B cell (primary cell): Measurements from ENCODE around the gene NTN5. TPM values are rescaled to one million over a fixed set of nuclear protein-coding genes. Genes with fewer than 3 reads are reported as not detected.

Source experiments
- ATAC-seq: fragments of 200-7000 bp; cut with Tn5 transposase; one replicate; pipeline ENCODE4 v1.10.0; 2021; ENCODE audit warnings: low read depth, mild to moderate bottlenecking, moderate number of reproducible peaks, moderate library complexity
- CTCF ChIA-PET: fragments of 350-600 bp; sonication (Branson Sonifier 250); formaldehyde crosslinking; loops from one replicate; lab custom pipeline; 2021; ENCODE audit warnings: antibody characterized with exemption, inconsistent platforms; lab: Charles Lee
- POLR2A ChIA-PET: fragments of 350-600 bp; sonication (Branson Sonifier 250); formaldehyde crosslinking; loops from one replicate; lab custom pipeline; 2021; ENCODE audit warnings: antibody characterized with exemption; lab: Charles Lee
- DNase-seq: peaks from one replicate; pipeline ENCODE4 v3.0.0; 2013
- H2AFZ ChIP-seq: 2 replicates; pipeline ENCODE4 v1.6.1; 2012; ENCODE audit warnings: mild to moderate bottlenecking, low read depth, low read length; ENCODE audit not compliant: insufficient read depth, poor library complexity, severe bottlenecking
- H3K27ac ChIP-seq, 2 donors: 1 replicate in 1 of 2; 2 replicates in 1 of 2; pipeline ENCODE4 v1.5.1; 2012 to 2013; ENCODE audit warnings: low read length in 2 of 2, mild to moderate bottlenecking in 2 of 2, moderate library complexity in 1 of 2
- H3K27me3 ChIP-seq, 4 experiments: fragments of 200-600 bp in 1 of 4; sonication (generic) in 1 of 4; replicated peaks in 1 of 4; 1 replicate in 2 of 4; 2 replicates in 2 of 4; pipeline versions ENCODE4 v1.6.1 to v1.7.0; 2013 to 2016; ENCODE audit warnings: low read length in 3 of 4, mild to moderate bottlenecking in 2 of 4, mixed read lengths in 1 of 4, moderate library complexity in 1 of 4; ENCODE audit not compliant: insufficient read depth in 4 of 4, control insufficient read depth in 3 of 4; ENCODE audit errors: control extremely low read depth in 1 of 4
- H3K36me3 ChIP-seq, 2 experiments: replicated peaks in 1 of 2; 1 replicate in 1 of 2; 2 replicates in 1 of 2; pipeline versions ENCODE4 v1.6.1 to v1.7.1; 2013; ENCODE audit warnings: low read length in 1 of 2; ENCODE audit not compliant: insufficient read depth in 2 of 2, control insufficient read depth in 1 of 2; ENCODE audit errors: control extremely low read depth in 1 of 2, extremely low read depth in 1 of 2
- H3K4me1 ChIP-seq, 2 donors: fragments of 200-600 bp in 1 of 2; sonication (generic) in 1 of 2; 1 replicate in 1 of 2; 2 replicates in 1 of 2; pipeline versions ENCODE4 v1.5.1 to v1.6.1; 2013 to 2017; ENCODE audit warnings: low read length in 2 of 2; ENCODE audit not compliant: control insufficient read depth in 2 of 2, insufficient read depth in 2 of 2
- H3K4me2 ChIP-seq: replicated peaks from 2 replicates; pipeline ENCODE3; 2012; ENCODE audit warnings: mild to moderate bottlenecking, low read depth, low read length; ENCODE audit not compliant: poor library complexity, severe bottlenecking
- H3K4me3 ChIP-seq, 5 experiments: fragments of 200-600 bp in 1 of 5; sonication (generic) in 1 of 5; 1 replicate in 3 of 5; 2 replicates in 2 of 5; pipeline versions ENCODE4 v1.5.1 to v1.7.0; 2011 to 2016; ENCODE audit warnings: low read length in 4 of 5, mild to moderate bottlenecking in 4 of 5, low read depth in 2 of 5, control low read depth in 1 of 5, moderate library complexity in 1 of 5; ENCODE audit not compliant: insufficient read depth in 1 of 5; ENCODE audit errors: control extremely low read depth in 1 of 5, extremely low read depth in 1 of 5
- H3K79me2 ChIP-seq: fragments of 200-600 bp; sonication (generic); one replicate; pipeline ENCODE4 v1.6.0; 2016; ENCODE audit warnings: low read length; ENCODE audit not compliant: control insufficient read depth, insufficient read depth
- H3K9ac ChIP-seq: fragments of 200-600 bp; sonication (generic); 2 replicates; pipeline ENCODE4 v1.6.1; 2017; ENCODE audit warnings: mild to moderate bottlenecking, low read length, moderate library complexity
- H3K9me3 ChIP-seq, 3 donors: one replicate each; pipeline versions ENCODE4 v1.6.1 to v1.7.1; 2013; ENCODE audit warnings: low read length in 2 of 3; ENCODE audit not compliant: control insufficient read depth in 2 of 3, insufficient read depth in 1 of 3; ENCODE audit errors: control extremely low read depth in 1 of 3
- H4K20me1 ChIP-seq: 2 replicates; pipeline ENCODE4 v1.6.0; 2012; ENCODE audit warnings: mild to moderate bottlenecking, low read length; ENCODE audit not compliant: insufficient read depth, control insufficient read depth, poor library complexity, severe bottlenecking
- H3K27ac Mint-ChIP-seq: one replicate; pipeline ENCODE4 v1.8.0; 2021; ENCODE audit warnings: mixed read lengths
- H3K27me3 Mint-ChIP-seq: one replicate; pipeline ENCODE4 v1.8.0; 2021; ENCODE audit warnings: mixed read lengths
- H3K4me1 Mint-ChIP-seq: one replicate; pipeline ENCODE4 v1.8.0; 2021; ENCODE audit warnings: mixed read lengths
- H3K4me3 Mint-ChIP-seq: one replicate; pipeline ENCODE4 v1.8.0; 2021; ENCODE audit warnings: mixed read lengths
- H3K9me3 Mint-ChIP-seq: one replicate; pipeline ENCODE4 v1.8.0; 2022; ENCODE audit warnings: mixed read lengths; ENCODE audit not compliant: insufficient read depth
- EZH2 ChIP-seq: IDR thresholded peaks from 2 replicates; pipeline ENCODE4 v1.6.1; 2012; ENCODE audit warnings: borderline replicate concordance, low read depth, mild to moderate bottlenecking, moderate library complexity, low read length; ENCODE audit not compliant: insufficient read depth, poor library complexity, severe bottlenecking
- WGBS: methylation state at CpG from one replicate; pipeline ENCODE4 v1.1.5; 2013; ENCODE audit warnings: missing lambda C conversion rate; ENCODE audit not compliant: insufficient coverage; 5-methylcytosine and 5-hydroxymethylcytosine counted together
- intact Hi-C: fragments of 100-400 bp; cut with micrococcal nuclease; formaldehyde crosslinking; loops from one replicate; pipeline ENCODE4 v1.10.0; 2022
- polyA plus RNA-seq: library from polyadenylated mRNA; depleted of rRNA; stranded (reverse); fragments of >200 nt; gene quantifications from 2 replicates; pipeline ENCODE4 v1.2.3, GENCODE V29; 2012
- total RNA-seq, 2 donors: library from RNA; stranded (reverse); fragments of 120-200 nt in 1 of 2; gene quantifications; 1 replicate in 1 of 2; 2 replicates in 1 of 2; pipeline versions ENCODE4 v1.2.3 to v1.2.4, GENCODE V29; 2013 to 2022
- TF ChIP-seq, protein P1 (sequence below): fragments of 200-600 bp; IDR thresholded peaks from one replicate; pipeline ENCODE4 v1.8.0; 2022; ENCODE audit warnings: antibody characterized with exemption, mild to moderate bottlenecking

The NTN5 gene
- total and polyA plus RNA-seq, 2 donors (not counting 1 experiment from before 2014, with no cell fraction given), result 1.2 to 1.8 TPM

DNA sequence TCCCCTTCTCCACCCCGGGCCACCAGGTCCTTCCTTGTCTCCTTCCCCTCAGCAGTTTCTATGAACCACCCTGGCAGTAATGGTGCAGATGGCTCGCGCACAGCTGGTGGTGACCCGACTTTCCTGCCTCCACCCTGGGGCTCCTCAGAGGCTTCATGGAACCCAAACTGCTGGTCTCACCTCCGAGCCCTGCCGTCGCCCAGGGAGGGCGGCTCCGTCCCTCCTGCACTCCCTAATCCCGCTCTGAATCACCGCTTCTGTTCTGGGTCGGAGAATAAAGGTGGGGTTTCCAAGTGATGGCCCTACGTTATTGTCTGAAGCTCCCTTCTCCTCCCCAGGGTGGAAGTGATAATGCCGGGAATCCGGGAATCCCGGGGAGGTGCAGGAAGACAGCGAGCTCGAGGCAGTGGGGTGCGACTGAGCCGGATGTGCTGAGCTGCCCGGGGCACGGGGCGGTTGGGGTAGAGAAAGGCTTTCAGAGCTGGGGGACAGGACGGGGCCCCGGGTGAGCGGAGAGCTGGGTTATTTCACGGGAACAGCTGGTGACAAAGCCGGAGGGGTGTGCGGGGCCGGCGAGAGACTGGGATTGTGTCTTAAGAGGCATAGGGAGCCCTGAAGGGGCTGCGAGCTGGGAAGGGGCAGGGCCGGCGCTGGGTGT, 23.7 kb upstream of the NTN5 start:
- H3K4me2 ChIP-seq, result peak overlapping the region; percentile 78

More for the DNA sequence above, 23.7 kb upstream of the NTN5 start:
- Histone ChIP-seq H3K79me2 (no peaks in the 10 kb centered on the region), H2AFZ (peak overlapping the region; percentile 56), H3K9ac (peak overlapping the region; percentile 40), H3K4me1 (peaks cover 9 to 11% of the 10 kb centered on the region in 2 donors), H3K27ac (no peak overlapping the region), H3K36me3 (no peaks in the 10 kb centered on the region), H3K27me3 (peaks cover 0 to 26% (median 5%) of the 10 kb centered on the region in 4 experiments), H4K20me1 (no peaks in the 10 kb centered on the region), H3K4me3 (peak overlapping the region in 3 of 5 experiments; percentile 13 to 58 (median 31)), H3K9me3 (peaks cover 0 to 8% (median 0%) of the 10 kb centered on the region in 3 donors)
- intact Hi-C loops, result no loop called here
- no peak overlapping the region for H3K27ac Mint-ChIP-seq
- DNase-seq, result peak; percentile 35
- WGBS, result 4% methylated on average over 25 of the region's 34 CpGs
- ATAC-seq, result no peak
- H3K27me3 Mint-ChIP-seq, result peaks cover 14% of the 10 kb centered on the region
- CTCF ChIA-PET, result interaction anchor here (0.6 to 1.3 kb wide), 3 partner anchors 92 to 599 kb away, joined by 3 read pairs; no protein-coding TSS in a partner anchor
- POLR2A ChIA-PET, result interaction anchor here (0.5 kb wide), 1 partner anchor 258 kb away, joined by 8 read pairs; the partner anchor contains the start of gene BAX
- H3K4me1 Mint-ChIP-seq, result peaks cover 10% of the 10 kb centered on the region
- H3K4me3 Mint-ChIP-seq, result peak overlapping the region; percentile 64
- no peak for TF ChIP-seq EZH2
- TF ChIP-seq, protein P1, sequence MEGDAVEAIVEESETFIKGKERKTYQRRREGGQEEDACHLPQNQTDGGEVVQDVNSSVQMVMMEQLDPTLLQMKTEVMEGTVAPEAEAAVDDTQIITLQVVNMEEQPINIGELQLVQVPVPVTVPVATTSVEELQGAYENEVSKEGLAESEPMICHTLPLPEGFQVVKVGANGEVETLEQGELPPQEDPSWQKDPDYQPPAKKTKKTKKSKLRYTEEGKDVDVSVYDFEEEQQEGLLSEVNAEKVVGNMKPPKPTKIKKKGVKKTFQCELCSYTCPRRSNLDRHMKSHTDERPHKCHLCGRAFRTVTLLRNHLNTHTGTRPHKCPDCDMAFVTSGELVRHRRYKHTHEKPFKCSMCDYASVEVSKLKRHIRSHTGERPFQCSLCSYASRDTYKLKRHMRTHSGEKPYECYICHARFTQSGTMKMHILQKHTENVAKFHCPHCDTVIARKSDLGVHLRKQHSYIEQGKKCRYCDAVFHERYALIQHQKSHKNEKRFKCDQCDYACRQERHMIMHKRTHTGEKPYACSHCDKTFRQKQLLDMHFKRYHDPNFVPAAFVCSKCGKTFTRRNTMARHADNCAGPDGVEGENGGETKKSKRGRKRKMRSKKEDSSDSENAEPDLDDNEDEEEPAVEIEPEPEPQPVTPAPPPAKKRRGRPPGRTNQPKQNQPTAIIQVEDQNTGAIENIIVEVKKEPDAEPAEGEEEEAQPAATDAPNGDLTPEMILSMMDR, result no peak
- no peaks in the 10 kb centered on the region for H3K9me3 Mint-ChIP-seq
